Stimulated activated CD4-positive, alpha-beta T cell treated with anti-CD3 and anti-CD28 coated beads, TNF-alpha, amount 100 ng/mL, for 1 hour (primary cell): ENCODE data around the gene ETV6.

ENCODE experiments used
- DNase-seq, 3 donors: peaks; one replicate each; pipeline ENCODE4 v3.0.0-alpha.2; 2020; ENCODE audit warnings: low read depth in 3 of 3, low spot score in 1 of 3

The ETV6 gene

DNA sequence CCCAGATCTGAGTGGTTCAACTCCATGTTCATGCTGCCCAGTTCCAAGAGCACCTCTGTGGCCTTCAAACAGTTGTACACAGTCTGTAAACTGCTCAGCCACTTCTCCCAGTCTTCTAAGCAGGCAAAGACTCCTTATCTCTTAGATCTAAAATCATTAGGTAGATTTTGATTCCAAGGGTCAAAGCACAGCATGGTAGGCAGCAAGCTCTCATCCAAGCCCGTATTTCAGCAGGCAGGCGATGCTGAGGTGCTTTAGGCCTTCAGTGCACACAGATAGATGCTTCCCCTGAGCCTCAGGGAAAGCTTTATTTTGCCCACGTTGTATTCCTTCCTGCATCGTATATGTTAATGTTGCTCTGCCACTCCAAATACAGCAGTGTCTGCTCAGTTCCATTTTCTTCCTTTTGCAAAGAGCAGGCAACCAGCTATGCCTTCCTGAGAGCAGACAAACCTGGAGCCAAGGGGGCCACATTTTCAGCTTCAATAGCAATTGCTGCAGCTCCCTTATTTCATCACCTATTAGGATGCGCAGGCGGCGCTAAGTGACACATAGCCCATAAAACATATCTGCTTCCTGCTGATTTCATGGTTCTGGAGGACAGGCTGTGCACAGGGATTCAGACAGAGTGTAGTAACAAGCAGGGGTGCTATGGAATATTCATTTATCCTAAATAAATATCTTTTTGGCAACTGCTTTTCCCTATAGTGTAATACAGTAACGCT, 67.5 kb downstream of the ETV6 start:
- no peak for DNase-seq

DNA sequence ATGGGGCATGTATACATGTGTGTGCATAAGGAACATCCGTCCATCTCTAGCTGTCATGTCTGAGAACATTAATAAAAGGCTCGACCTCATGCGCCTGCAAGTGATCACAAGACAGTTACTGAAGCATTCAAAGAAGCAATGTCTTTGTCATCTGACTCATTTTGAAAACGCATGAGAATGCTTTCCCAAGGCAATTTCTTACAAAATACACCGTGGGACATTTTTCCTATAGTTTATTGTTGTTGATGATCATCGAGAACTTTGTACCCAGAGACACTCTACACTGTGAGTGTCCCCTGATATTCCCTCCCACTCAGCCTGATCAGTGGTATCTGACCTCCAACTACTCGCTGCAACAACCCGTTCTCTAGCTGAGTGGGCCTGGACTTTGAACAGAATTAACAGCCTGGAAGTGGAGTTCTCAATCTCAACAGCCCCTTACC, 68.1 kb downstream of the ETV6 start:
- DNase-seq: no peak

DNA sequence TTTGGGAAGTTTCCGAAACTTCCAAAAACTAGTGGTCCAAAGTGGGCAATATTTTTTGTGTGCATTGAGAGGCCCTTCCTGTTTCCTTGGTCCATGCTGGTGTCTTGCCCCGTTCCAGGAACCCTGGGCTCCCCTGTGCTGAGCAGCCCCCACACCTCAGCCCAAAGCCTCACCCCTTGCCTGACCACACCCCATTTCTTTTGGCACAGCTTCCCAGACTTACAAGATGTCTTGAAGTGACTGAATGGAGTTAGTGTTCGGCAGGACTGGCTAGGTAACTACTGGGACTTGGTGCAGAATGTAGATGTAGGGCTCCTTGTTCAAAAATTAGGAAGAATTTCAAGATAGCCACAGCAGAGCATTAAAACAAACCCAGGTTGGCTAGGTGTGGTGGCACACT, 68.6 kb downstream of the ETV6 start:
- no peak for DNase-seq

DNA sequence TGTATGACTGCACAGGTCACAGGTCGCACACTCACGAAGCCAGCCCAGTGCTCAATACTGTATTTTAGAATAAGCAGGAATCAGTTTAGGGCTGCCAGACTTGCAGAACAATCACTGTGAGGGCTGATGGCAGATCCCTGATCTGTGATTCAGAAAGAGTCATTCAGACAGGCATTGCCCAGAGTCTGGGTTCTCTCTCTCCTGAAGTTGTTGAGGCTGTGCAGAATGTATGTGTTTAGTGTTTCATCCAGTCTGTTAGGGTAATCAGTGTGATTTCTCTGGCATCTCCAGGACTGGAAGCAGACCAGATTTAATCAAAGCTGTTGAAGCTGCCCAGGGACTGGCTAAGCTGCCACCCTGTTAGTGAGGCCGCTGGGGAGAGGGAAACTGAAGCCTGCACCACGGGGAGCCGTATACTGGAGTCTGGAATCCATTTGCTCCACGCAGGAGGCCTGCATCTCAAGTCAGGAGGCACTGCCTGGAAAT, 69.3 kb downstream of the ETV6 start:
- DNase-seq: no peak

DNA sequence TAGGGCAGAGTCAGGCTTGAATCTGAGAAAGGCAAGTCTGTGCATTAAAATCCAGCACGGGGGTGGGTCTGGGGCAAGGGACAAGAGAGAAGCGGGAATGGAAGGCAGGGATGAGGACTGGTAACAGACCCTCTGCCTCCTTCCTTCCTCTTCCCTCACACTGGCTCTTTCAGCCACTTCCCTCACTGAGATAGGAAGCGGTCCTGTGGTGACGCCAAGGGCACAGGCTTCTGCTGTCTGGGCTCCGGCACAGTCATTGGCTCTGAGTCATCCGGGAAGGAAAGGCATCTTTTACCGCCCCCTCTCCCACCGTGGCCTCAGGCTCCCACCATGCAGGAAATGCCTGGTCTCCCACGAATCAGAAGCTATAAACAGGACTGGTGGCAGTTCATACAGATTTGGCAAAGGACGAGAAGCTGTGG, 70.2 kb downstream of the ETV6 start:
- no peak for DNase-seq

GRCh38 chr12:11722071-11722470, 72.6 kb downstream of the ETV6 start:
- DNase-seq: no peak

- DNase-seq: no peak
Measured at GRCh38 chr12:11722578-11723138, 73.2 kb downstream of the ETV6 start.

GRCh38 chr12:11723993-11724392, 74.5 kb downstream of the ETV6 start:
- no peak for DNase-seq

- DNase-seq: no peak
Measured at GRCh38 chr12:11724888-11725311, 75.4 kb downstream of the ETV6 start.

GRCh38 chr12:11725686-11726085, 76.2 kb downstream of the ETV6 start:
- DNase-seq: no peak

DNA sequence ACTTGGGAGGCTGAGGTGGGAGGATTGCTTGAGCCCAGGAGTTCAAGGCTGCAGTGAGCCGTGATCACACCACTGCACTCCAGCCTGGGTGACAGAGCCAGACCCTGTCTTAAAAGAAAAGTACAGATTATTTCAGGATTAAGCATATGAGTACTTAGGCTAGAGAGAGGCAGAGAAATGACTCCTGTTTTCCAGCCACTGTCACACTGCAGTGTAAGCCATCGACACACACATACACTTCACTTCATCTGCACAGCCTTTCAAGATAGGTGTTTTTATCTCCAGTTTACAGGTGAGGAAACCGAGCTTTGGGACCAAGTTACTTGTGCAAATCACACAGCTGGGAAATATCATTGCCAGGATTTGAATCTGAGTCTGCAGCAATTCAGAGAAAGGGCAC, 77.2 kb downstream of the ETV6 start:
- no peak for DNase-seq

- DNase-seq: peak in 1 of 3 donors; percentile 20
Measured at GRCh38 chr12:11727133-11727664, 77.7 kb downstream of the ETV6 start.

DNA sequence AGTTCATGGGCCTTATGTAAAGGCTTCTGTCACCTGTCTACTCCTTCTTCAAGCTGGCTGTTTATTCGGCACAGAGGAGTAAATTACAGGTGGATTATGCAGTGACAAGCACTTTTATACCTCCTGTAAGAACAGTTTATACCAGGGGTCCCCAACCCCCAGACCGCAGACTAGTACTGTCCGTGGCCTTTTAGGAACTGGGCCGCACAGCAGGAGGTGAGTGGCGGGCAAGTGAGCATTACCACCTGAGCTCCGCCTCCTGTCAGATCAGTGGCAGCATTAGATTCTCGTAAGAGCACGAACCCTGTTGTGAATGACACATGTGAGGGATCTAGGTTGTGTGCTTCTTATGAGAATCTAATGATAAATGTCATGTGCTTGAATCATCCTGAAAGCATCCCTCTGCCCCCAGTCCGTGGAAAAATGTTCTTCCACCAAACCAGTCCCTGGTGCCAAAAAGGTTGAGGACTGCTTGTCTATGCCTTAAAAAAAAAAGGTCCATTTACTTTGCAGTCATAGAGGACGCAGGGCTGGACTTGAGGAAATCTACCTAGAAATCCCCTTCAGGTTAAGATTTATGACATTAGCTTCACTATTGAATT, 78.8 kb downstream of the ETV6 start:
- DNase-seq: no peak

GRCh38 chr12:11729008-11729407, 79.5 kb downstream of the ETV6 start:
- no peak for DNase-seq

DNA sequence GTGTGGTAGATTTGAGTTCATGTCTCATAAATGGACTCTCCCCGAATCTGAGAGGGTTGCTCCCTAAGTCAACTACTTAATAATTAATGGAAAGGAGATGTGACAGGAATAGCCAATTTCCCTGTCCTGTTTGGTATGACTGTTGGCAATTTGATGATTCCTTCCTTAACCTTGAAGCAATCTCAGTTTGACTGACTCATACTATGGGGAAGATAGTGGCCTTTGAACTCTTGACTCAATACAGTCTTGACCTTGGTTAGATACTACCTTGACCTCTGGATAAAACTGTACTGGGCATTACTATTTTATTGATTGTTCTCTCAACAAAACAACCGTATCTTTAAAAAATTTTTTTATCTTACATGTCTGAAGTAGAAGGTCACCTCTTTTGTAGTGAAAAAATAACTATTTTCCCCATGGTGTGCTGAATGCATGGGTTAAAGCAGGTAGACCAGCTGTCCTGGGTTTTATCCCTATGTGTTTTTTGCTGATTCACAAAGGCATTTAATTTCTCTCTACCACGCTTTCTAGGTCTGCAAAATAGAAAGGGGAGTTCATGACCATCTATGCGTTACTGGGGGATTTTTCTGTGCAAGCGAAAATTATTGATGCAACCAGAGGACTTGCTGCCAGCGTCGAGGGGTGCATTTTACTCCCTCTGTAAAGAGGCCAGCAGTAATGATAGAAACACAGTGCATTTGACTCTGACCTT, 80.1 kb downstream of the ETV6 start:
- no peak for DNase-seq

- no peak for DNase-seq
Measured at GRCh38 chr12:11730299-11731041, 81.0 kb downstream of the ETV6 start.

- DNase-seq: no peak
Measured at GRCh38 chr12:11731042-11731357, 81.5 kb downstream of the ETV6 start.

DNA sequence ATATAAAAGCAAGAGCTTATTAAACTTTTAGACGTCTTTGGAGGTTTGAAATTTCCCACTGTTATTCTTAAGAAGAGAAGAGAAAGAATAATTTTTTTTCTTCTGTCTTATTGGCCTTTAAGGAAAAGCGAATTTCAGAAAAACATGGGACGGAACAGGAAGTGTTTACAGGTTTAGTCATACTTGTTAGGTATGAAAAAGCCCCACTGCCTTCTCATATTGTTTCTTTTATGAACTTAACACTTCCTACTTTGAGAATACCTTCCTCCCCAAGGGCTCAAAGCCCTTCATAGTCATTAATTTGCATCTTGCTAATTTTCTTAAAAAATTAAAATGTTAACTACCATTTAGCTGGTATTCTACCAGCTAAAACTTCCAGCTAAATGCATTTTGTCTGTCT, 82.0 kb downstream of the ETV6 start:
- DNase-seq: no peak

- DNase-seq: no peak
Measured at GRCh38 chr12:11732023-11732422, 82.5 kb downstream of the ETV6 start.

DNA sequence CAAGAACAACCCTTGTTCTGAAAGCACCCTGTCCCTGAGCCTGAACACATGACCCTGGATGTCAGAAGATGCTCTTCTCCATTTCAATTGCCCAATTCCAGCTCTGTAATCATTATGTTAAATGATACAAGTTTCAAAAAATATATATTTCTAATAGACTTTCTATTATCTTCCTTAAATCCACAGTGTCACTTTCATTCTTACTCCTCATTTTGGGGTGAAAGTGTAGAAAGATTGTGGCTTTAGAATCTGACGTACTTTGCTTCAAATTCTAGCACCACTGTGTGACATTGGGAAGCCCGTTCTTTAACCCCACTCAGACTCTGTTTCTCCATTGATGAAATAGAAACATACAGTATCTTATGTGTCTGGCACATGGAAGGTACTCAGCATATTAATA, 83.2 kb downstream of the ETV6 start:
- no peak for DNase-seq

DNA sequence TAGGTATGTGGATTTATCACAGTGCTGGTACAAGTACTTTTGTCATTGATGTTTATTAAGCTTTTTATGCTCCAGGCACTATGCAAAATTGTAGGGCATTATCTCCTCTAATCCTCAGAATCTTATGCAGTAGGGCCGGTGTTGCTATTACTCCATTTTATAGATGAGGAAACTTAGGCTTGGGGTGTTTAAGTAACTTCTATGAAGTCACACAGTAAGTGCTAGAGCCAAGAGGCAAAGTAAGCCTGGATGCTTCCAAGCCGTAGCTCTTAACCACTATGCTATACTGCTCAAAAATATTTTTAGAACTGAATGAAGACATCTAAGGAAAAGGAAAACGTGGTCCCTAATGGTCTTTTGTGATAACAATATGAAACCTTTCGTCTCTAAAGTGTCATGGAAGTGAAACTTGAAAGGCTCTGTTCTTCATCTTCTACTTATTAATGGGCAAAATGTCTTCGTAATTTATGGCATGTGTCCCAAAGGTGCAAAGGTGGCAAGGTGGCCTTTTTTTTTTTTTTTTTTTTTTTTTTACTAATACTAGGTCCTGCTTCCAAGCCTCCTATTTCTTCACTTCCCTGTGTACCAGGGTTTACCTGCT, 85.2 kb downstream of the ETV6 start:
- no peak for DNase-seq
